Measurements from ENCODE around the gene RBPJ.

RBPJ gene

DNA sequence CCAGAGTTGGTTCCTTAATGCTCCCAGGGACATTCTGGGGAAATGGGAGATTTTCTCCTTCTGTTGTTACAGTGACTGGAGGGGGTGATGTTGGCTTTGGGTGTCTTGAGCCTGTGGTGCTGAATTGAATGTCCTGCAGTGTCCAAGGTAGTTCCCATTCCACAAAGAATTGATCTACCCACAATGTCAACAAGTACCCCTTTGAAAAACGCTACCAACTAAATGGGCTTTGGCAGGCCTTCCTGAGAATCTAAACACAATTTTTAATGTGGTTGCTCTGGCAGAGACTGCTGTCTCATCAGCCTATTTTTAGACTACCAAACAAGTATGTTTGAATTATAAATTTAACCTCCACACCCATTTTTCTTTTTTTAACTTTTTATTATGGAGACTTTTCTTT, 100.1 kb downstream of the RBPJ start:
- no peak for DNase-seq (ENCODE audit: low read depth)

DNA sequence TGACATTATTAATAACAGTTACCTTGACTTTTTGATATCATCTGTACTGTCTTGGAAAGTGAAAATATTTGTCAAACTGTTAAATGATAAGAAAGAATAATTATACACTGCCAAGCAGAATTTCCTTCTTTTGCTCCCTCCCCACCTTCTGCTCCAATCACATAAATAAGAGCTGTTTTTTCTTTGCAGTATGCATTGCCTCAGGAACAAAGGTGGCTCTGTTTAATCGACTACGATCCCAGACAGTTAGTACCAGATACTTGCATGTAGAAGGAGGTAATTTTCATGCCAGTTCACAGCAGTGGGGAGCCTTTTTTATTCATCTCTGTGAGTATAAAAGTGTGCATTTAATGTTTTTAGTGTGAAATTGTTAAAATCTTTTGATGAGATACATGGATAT, 103.3 kb downstream of the RBPJ start:
- DNase-seq (ENCODE audit: low read depth) = no peak

DNA sequence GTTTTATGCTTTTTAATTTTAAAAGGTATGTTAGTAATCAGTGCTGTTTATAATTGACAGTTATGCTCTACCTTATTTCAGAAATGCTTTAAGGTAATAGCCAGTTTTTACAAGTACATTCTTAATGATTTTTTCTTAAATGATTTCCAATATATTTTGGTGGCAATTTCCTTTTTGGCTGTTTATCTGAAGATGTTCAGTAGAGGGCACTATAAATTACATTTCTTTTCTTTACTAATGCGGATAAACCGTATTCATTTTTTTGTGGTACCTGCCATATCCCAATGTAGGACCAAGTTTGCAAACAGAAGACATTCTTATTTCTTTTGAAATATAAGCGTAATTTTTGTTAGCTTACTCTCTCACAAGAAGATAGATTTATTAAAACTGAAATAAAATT, 104.0 kb downstream of the RBPJ start:
- DNase-seq (ENCODE audit: low read depth) = no peak

DNA sequence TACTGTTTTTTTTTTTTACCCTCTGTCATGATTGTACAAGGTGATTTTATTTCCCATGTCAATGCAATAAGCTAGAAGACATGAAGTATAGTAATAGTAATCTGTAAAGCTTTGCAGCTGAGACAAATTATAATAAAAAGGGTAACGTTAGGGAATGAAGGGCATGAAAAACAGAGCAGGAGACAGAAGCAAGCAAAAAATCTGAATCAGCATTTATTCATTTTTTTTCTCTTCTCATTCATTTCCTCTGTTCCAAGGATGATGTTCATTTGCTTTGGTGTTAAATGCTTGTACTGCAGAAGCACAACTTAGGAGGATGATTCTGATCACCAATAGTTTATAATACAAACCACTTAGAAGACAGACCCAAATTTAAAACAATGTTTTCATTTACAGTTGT, 105.1 kb downstream of the RBPJ start:
- DNase-seq (ENCODE audit: low read depth) = no peak

DNA sequence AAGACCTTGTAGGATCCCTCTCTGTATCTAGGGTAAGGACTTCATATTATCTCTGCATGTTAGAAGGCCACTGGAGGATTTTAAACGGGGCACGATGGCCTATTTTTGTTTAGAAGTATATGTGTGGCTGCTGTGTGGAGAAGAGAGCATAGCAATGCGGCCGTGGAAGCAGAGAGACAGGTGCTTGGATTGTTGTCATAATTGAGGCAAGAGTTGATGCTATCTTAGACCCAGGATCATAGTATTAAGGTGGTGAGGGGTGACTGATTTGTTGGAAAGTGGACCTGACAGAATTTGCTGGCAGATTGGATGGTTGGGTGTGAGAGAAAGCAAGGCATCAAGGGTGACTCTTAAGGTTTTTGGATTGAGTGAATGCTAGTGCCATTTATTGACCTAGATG, 106.1 kb downstream of the RBPJ start:
- DNase-seq (ENCODE audit: low read depth) = no peak

DNA sequence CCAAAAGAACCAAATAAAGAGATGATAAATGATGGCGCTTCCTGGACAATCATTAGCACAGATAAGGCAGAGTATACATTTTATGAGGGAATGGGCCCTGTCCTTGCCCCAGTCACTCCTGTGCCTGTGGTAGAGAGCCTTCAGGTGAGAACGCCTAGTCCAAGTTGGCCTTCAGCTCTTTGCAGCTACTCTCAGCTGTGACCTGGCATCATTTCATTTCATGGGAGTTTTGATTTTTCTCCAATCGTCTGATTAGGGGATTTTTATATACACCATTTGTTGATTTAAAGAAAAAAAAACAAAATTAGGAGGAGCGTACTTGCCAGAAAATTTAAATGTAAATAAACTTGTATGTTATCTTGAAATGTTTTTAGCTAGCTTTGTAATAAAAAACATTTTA, 109.1 kb downstream of the RBPJ start:
- DNase-seq (ENCODE audit: low read depth) = no peak

DNA sequence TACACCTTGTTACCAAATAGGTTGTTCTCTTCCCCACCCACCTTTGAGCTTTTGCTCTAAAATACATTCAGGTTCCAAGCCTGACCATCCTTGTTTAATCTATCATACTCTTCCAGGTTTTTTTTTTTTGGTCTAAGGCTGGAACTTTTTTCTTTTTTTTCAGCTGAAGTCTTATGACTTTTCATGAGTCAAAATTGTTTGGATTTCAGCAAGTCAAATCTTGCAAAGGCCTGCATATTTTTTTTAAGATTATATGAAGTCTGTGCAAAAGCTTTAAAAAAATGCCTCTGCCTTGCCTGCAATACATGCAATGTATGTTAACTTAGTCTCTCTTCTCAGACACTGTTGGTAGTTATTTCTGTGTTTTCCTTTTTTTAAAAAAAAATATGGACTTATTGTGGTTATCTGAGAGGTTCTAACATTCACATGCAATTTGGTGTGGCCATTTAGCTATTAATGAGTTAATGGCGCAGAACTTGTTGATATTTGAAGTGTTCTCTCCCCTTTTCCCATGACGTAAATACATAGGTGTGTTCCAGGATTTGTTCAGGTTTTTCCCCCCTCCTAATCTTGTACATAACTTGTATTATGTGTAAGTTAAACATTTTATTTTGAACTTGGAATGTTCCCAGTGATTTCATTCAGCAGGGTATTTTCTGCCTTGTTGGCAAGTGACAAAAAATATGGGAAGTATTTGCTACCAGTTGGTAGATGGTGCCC, 110.8 kb downstream of the RBPJ start:
- DNase-seq (ENCODE audit: low read depth) = no peak

DNA sequence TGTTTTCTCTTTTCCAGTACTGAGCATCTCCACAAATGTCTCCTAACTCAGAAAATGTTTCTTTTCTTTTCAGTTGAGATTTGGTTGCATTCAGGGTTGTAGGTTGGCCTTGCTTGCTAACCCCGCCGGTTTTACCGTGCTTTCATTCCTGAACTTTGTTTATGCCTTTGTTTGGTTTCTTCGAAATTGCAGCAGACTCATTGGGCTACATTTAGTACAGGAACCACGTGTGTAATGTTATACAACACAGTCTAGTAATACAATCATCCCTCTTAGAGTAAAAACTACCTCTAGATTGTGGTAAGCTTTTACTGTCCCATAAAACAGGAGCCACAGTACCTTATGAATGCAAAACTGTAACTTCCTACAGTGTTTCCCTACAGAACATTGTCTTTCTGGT, 111.6 kb downstream of the RBPJ start:
- no peak for DNase-seq (ENCODE audit: low read depth)

DNA sequence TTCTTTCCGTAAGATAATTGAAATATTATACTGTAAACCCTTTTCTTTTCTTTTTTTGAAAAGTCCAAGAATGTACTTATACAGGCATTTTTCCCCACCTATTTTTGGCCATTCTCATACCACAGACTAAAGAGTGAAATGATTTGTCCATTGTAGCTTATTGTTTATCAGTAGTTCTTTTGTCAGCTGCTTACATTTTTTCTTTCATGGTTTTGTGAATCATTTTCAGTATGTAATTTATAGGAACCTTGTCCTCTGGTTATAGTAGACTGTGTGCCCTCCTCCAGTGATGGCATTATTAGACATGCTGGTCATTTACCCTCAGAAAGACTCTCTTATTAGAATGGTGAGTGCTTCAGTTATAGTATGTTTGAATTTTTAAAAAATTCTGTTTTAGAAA, 112.7 kb downstream of the RBPJ start:
- no peak for DNase-seq (ENCODE audit: low read depth)

DNA sequence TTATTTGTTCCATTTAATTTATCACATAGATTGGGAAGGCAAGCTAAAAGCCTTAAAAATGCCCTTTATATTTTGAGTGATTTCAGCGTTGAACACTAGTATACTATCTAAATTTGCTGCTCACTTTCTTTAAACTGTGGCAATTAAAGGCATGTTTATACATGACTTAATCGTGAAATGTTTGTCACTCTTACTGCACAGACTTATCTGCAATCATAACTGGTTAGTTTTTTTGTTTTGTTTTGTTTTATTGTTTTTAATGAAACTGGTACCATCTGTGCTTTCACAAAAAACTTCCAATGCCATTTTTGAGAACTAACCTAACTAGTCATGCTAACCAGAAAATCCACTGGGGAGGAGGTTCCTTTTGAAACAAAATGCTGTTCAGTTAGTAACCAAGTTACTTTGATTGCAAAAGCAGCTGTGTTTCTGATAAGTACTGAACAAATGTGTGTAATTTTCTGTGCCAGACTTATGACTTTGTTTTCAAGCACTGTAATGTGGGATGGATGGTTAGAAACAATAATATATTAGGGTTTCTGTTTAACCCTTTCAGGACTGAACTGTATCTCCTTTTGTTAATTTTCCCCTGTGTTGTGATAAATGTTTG, 113.3 kb downstream of the RBPJ start:
- DNase-seq (ENCODE audit: low read depth) = no peak

DNA sequence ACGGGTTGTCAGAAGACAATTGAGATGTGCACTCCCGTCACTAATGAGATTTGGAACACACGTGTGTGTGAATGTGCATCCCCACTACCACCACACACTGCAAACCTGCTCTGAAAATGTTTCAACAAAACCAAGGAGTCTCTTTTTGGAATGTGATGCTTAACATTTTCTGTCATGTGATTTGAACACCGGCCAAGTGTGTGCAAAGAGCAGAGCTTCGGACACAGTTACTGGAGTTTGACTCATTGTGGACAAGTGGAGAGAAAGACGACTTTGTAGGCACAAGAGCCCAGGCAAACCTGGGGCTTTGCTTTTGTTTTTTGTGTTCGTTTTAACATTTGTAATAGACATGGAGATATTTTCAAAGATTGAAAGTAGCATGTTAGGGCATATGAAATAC, 120.3 kb downstream of the RBPJ start:
- DNase-seq (ENCODE audit: low read depth) = no peak

DNA sequence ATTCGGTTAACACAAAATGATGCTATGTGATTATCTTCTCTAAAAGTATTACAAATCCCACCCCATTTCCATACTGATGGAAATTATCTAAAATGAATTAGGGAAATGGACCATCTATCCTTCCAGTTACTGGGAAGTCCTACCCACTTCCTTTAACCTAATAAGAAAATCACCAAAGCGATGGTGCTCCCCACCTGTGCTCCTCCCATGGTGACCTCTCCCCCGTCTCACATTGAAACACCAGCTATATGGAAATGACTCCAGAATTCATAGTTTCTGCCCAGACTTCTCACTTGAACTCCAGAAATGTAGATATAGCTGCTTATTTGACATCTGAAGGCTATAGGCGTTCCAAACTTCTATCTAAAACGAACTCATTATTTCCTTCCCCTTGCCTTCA, 121.0 kb downstream of the RBPJ start:
- DNase-seq (ENCODE audit: low read depth) = no peak

DNA sequence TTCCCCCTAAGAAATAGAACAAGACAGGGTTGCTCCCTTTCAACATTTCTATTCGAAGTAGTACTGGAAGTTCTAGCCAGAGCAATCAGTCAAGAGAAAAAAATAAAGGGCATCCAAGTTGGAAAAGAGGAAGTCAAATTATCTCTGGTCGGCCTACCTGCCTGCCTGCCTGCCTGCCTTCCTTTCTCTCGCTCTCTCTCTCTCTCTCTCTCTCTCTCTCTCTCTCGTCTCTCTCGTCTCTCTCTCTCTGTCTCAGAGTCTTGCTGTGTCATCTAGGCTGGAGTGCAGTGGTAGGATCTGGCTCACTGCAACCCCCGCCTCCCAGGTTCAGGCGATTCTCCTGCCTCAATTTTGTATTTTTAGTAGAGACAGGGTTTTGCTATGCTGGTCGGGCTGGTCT, 126.6 kb downstream of the RBPJ start:
- DNase-seq (ENCODE audit: low read depth) = no peak

DNA sequence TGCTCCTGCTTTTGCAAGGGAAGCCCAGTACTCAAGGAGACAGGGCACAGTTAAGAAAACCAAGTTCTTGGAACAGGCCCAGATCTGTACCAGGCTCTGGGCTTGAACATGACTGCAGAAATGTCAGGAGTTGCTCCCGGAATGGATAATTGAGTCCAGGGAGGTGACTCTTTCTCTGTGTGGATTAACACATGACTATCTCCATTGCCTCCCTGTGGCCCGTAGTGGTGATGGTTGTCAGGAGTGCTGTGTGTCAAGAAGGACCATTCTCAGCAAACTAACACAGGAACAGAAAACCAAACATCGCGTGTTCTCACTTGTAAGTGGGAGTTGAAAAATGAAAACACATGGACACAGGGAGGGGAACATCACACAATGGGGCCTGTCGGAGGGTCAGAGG, 129.6 kb downstream of the RBPJ start:
- DNase-seq (ENCODE audit: low read depth) = no peak

DNA sequence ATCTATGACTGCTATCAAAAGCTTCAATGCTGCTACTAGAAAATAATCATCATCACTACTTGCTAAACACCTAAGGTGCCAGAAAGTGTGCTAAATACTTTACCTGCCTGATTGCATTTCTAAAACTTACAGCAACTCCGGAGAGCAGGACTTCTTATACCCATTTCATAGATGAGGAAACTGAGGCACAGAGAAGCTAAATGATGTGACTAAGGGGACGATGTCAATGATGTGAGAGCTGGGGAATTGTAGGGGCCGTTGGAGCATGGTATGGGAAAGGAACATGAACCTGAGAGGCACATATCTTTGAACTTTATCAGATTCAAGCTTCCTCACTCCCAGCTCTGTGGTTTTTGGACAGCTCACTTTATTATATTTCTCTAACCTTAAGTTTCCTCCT, 130.8 kb downstream of the RBPJ start:
- DNase-seq (ENCODE audit: low read depth) = no peak

DNA sequence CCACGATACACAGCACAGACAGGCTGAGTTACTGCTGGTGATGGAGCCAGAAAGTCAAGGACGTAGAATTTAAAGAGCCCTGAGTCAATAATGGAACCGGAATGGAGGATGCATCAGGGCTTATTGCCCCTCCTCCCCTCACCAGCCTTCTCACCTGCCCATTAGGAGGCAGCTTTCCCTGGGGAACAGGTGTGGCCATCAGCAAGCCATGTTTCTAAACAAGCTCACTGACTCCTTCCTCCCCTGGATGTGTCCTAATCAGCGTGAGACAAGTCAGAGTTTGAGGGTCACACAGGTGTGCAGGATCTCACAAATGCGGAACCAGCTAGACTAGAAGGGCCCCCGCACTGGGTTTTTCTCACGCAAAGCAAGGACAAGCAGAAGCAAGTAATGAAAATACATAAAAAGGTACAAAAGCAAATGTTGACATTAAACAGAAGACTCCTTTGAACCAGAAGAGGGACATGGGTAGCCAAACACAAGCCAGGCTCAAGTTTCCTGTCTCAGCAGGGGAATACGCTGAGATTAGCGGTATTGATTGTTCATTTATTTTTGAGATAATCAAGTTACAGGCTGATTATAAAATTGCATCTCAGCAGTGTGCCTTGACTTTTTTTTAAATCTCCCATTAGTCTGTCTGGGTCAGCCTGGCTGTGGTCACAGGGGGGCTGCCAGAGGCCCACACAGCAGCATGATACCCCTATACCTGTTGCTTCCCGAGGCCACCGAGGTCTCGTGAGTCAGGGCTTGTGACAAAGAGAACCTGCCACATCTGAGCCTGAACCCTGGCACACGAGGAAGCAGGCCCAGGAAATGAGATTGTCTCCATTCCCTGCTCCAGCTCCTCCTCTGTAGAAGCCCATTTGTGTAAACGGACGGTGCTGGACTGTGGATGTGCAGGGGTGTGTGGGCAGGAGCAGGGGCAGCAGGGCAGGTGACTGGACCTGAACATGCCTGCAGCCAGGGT, 132.0 kb downstream of the RBPJ start:
- DNase-seq (ENCODE audit: low read depth) = no peak

DNA sequence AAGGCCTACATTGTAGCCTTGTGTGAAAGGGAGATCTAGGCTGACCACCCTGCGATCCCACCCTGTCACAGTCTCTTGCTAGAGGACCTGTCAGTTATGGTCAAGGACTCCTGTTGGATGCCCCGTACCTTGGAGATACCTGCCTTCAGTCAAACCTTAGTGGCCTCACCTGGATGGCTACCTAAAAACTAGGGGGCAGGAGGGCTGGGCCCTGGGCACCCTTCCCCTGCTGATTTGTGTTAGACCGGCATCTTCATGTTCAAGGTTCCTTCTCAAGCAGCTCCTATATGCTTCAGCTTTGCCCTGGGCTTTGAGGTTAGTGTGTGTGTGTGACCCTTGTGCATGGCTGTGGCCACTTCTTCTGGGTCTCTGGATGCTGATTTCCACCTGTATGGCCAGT, 134.1 kb downstream of the RBPJ start:
- DNase-seq (ENCODE audit: low read depth) = no peak

DNA sequence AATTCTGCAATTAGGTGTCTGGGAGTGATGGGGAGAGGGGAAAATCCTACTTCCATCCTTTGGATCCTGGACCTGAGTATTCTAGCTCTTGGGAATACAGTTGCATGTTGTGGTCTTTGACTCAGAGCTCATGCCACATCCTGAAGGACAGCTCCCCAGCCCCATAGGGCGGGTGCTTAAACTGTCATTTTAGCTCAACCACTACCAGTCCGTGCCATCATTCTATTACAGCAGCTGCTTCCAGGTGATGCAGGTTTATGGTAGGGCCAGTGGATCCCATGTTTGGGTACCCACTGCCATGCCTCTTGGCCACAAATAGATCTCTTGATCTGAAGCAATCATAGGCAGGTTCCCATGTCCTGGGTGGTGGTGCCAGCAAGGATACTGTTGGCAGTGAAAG, 134.8 kb downstream of the RBPJ start:
- no peak for DNase-seq (ENCODE audit: low read depth)

DNA sequence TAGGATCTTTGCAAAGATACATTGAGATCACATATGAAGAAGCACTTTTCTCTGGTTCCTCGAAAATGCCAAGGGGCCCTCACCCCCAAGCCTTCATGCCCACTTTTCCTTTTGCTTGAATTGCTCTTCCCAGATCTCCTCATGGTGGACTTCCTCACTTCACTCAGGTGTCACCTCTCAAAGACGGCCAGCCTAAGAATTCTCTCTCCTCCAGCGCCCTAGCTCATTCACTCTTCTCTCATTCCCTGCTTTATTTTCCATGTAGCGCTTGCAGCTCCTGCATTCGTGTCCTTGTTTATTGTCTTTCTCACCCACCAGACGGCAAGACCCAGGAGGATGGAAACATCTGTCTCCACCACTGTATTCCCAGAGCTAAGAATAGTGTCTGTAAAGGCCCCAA, 136.6 kb downstream of the RBPJ start:
- DNase-seq (ENCODE audit: low read depth) = no peak

DNA sequence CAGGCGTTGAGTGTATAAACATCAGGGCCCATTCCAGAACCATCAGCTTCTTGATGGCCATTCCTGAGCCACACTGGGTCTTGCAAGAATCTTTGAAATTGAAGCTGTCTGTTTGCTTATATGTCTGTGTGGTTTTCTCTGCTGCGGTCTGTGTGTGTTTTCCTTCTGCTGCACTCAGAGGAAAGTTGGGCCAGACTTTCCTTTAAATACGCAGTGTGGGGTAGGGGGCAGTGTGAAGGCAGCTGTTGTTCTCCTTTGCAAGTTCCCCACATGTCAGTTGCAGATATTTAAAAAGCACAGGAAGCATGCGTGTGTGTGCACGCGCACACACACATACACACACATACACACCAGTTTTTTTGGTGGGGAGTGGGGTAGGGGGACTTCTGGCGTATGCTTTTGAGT, 137.3 kb downstream of the RBPJ start:
- DNase-seq (ENCODE audit: low read depth) = no peak

DNA sequence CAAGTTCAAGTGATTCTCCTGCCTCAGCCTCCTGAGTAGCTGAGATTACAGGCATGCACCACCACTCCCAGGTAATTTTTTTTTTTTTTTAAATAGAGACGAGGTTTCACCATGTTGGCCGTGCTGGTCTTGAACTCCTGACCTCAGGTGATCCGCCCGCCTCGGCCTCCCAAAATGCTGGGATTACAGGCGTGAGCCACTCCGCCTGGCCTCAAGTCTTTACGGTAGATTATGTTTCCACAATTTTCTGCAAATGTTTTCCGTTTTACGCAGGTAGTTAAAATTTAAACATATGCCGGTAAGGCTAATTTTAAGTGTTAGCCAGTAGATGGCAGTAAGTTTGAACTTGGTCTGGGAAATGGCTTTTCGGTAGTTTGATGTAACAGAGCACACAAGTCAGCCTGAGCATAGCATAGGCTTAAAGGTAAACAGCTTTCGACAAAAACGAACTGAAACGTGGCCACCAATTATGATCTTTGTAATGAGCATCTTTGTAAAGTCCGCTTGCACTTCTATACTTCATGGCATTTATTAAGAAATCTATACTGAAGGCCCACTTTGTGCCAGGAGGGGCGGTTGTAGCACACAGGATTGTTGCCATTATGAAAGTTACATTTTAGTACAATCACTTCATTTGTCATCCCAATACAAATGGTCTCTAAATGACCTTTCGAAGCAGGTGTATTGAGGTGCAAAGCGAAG, 138.4 kb downstream of the RBPJ start:
- no peak for DNase-seq (ENCODE audit: low read depth)

DNA sequence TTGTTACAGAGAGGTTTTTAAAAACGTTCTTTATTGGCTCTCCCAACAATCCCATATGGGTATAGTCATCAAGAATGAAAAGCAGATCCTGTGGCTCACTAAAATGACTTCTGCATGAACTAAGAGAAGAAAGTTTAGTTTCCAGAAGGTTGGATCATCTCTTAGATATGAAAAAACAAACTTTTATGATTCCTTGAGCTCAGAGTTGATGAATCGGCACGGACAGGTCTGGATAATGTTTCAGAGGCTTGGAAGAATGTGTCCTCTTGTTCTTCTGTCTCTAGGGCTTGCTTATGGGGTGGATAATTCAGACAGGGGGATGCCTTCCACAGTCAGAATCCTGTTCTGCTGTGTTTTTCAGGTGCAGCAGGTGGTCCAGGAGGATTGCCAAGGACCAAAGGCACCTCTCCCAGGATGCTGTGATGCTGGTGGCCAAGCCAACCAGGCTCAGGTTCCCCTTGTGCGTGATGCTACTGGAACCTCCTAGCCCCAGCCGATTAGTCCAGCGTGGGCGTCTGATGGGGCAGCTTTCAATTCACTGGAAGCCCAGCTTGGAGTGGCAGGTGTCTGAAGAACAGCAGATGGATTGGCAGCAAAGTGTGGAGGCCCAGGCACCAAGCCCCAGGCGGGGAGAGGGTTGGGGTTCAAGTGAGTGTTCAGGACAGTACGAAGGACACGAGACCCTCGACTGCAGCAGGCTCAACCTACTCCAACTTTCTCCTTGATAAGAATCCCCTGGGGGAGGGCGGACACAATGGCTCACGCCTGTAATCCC, 139.1 kb downstream of the RBPJ start:
- no peak for DNase-seq (ENCODE audit: low read depth)
